Prostate gland (tissue), 2 donors: ENCODE measurements around the gene LIMS2.

Experiments used
- POLR2A ChIP-seq: fragments of 450-650 bp; IDR thresholded peaks from one replicate; pipeline ENCODE4 v1.6.1; 2016; ENCODE audit warnings: antibody characterized with exemption, mild to moderate bottlenecking
- POLR2AphosphoS5 ChIP-seq: sonication (generic); formaldehyde crosslinking; IDR thresholded peaks from one replicate; pipeline ENCODE4 v1.6.1; 2017; ENCODE audit warnings: antibody characterized with exemption
- TF ChIP-seq, protein P1 (sequence below), 4 experiments: fragments of 200-600 bp in 2 of 4; fragments of 450-650 bp in 2 of 4; sonication (generic) in 2 of 4; IDR thresholded peaks; 1 replicate in 3 of 4; 2 replicates in 1 of 4; pipeline ENCODE4 v1.5.1; 2016 to 2019; ENCODE audit warnings: antibody characterized with exemption in 4 of 4, mild to moderate bottlenecking in 2 of 4, moderate library complexity in 2 of 4

DNA sequence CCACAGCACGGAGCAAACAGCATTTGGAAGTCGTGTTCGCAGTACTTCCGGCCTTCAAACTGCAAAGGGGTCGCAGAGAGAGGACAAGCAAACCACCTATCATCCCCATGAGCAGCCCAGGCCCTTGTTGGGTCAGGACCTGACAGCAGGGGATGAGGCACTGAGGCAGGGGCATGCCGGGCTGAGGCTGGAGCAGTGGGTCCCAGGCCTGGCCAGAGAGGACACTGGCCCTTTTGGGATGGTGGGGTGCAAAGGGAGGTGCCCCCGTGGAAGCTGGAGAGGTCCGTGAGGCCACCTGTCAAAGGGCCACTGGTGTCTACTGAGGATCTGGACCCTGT, 20.5 kb downstream of the LIMS2 start:
- TF ChIP-seq, protein P1, sequence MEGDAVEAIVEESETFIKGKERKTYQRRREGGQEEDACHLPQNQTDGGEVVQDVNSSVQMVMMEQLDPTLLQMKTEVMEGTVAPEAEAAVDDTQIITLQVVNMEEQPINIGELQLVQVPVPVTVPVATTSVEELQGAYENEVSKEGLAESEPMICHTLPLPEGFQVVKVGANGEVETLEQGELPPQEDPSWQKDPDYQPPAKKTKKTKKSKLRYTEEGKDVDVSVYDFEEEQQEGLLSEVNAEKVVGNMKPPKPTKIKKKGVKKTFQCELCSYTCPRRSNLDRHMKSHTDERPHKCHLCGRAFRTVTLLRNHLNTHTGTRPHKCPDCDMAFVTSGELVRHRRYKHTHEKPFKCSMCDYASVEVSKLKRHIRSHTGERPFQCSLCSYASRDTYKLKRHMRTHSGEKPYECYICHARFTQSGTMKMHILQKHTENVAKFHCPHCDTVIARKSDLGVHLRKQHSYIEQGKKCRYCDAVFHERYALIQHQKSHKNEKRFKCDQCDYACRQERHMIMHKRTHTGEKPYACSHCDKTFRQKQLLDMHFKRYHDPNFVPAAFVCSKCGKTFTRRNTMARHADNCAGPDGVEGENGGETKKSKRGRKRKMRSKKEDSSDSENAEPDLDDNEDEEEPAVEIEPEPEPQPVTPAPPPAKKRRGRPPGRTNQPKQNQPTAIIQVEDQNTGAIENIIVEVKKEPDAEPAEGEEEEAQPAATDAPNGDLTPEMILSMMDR (IDR thresholded peaks at IDR 0.05), result no peak
- no peak for TF ChIP-seq POLR2A
- no peak for TF ChIP-seq POLR2AphosphoS5
